Skeletal muscle tissue (tissue), 4 donors: ENCODE data around the gene CCT7. TPM values are rescaled to one million over a fixed set of nuclear protein-coding genes. Genes with fewer than 3 reads are reported as not detected.

Source experiments
- H3K27ac ChIP-seq: one replicate; pipeline ENCODE4 v1.7.0; 2013; ENCODE audit warnings: mild to moderate bottlenecking, low read depth, low read length, inconsistent platforms
- H3K27me3 ChIP-seq, 3 donors: one replicate each; pipeline ENCODE4 v1.7.0; 2013; ENCODE audit warnings: low read length in 3 of 3; ENCODE audit not compliant: control insufficient read depth in 3 of 3, insufficient read depth in 3 of 3
- H3K36me3 ChIP-seq, 3 donors: one replicate each; pipeline ENCODE4 v1.7.0; 2013; ENCODE audit warnings: low read length in 3 of 3; ENCODE audit not compliant: control insufficient read depth in 3 of 3, insufficient read depth in 3 of 3
- H3K4me1 ChIP-seq, 3 donors: one replicate each; pipeline ENCODE4 v1.7.0; 2013; ENCODE audit warnings: low read length in 3 of 3, mild to moderate bottlenecking in 3 of 3; ENCODE audit not compliant: control insufficient read depth in 3 of 3, insufficient read depth in 3 of 3
- H3K4me3 ChIP-seq, 3 donors: one replicate each; pipeline ENCODE4 v1.7.0; 2013; ENCODE audit warnings: low read length in 3 of 3
- H3K9ac ChIP-seq, 3 donors: one replicate each; pipeline ENCODE4 v1.7.0; 2013; ENCODE audit warnings: low read length in 3 of 3, mild to moderate bottlenecking in 3 of 3, moderate library complexity in 2 of 3, low read depth in 1 of 3
- H3K9me3 ChIP-seq, 3 donors: one replicate each; pipeline ENCODE4 v1.7.0; 2013; ENCODE audit warnings: low read length in 3 of 3; ENCODE audit not compliant: control insufficient read depth in 3 of 3
- total RNA-seq: library from RNA; depleted of rRNA; stranded (reverse); fragments of >200 nt; gene quantifications from one replicate; pipeline ENCODE4 v1.2.3, GENCODE V29; 2014
- donor health status: Osteomylitis.

Gene CCT7
- total RNA-seq, 1 donor from 2014 or later = 205 TPM

DNA sequence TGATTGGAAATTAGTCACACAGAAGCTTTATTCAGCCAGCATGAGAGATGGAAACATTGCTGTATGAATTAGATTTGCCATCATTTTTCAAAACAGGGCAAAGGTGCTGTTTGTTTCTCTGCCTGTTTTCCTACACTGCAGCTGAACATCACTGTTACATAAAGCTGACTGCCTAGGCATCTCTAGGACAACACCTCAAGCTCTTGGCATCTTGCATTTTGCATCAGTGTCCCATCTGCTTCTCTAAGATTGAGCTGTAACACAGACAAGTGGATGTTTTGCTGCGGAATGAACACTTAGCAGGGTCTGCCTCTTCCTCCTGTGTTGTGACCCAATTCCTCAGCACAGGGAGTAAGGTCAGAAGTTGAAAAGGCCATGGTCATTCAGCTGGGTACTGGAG, 4.9 kb downstream of the CCT7 start:
- H3K9ac ChIP-seq = peak overlapping the region in 1 of 3 donors; percentile 44
- no peak overlapping the region for H3K27ac ChIP-seq
- no peak overlapping the region for H3K4me3 ChIP-seq
- no peaks in the 10 kb centered on the region for H3K27me3 ChIP-seq
- H3K36me3 ChIP-seq = peaks cover 10 to 36% (median 22%) of the 10 kb centered on the region in 3 donors
- peaks cover 28 to 47% (median 35%) of the 10 kb centered on the region in 3 donors for H3K4me1 ChIP-seq
- no peaks in the 10 kb centered on the region for H3K9me3 ChIP-seq

DNA sequence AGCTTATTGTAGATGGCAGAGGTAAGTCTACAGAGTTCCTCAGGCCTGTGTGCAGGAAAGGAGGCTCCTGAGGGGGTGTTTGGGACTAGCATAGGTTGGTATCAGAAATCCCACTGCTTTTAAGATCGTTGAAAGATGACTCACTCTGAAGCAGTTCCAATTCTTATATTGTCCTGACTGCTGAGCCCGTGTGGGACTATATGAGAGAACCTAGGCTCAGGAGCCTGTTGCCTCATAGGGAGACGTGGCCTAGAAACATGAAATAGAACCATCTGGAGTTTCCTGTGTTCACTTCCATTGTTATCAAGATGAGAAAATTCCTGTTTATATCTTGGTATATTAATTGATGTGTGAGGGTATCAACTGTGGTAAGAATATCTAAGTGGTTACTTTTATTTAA, 5.7 kb downstream of the CCT7 start:
- H3K27ac ChIP-seq = no peak overlapping the region
- H3K4me1 ChIP-seq = peaks cover 27 to 40% (median 33%) of the 10 kb centered on the region in 3 donors
- no peaks in the 10 kb centered on the region for H3K9me3 ChIP-seq
- H3K4me3 ChIP-seq = no peak overlapping the region
- peaks cover 18 to 44% (median 30%) of the 10 kb centered on the region in 3 donors for H3K36me3 ChIP-seq
- H3K9ac ChIP-seq = no peak overlapping the region
- no peaks in the 10 kb centered on the region for H3K27me3 ChIP-seq

DNA sequence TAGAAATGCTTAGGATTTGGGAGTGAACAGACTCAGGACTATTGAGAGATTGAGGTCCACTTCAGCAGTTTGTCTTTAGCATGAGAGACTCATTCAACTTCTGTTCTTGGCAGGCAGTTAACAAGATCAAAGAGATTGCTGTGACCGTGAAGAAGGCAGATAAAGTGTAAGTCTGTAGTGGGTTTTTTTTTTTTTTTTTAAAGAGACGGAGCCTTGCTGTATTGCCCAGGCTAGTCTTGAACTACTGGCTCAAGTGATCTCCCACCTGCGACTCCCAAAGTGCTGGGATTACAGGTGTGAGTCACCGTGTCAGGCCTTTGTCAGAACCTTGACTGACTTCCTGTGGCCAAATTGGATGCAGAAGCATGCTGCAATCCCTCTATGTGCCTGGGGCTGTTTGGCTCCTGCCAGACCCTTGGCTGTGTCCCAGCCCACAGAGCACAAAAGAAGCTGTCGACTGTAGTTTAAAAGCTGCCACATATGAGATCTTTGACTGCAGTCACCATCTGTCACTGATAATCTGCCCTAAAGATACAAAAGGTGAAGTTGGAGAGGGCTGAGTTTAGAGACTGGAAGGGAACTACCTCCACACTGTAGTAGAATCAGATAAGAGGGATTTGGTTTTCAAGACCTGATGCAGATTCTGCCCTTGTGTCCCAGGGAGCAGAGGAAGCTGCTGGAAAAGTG, 9.9 kb downstream of the CCT7 start:
- Histone ChIP-seq H3K4me3 (no peak overlapping the region), H3K9me3 (no peaks in the 10 kb centered on the region), H3K27ac (no peak overlapping the region), H3K4me1 (peaks cover 3 to 8% (median 3%) of the 10 kb centered on the region in 3 donors), H3K36me3 (peaks cover 56 to 81% (median 66%) of the 10 kb centered on the region in 3 donors), H3K27me3 (no peaks in the 10 kb centered on the region), H3K9ac (no peak overlapping the region)

DNA sequence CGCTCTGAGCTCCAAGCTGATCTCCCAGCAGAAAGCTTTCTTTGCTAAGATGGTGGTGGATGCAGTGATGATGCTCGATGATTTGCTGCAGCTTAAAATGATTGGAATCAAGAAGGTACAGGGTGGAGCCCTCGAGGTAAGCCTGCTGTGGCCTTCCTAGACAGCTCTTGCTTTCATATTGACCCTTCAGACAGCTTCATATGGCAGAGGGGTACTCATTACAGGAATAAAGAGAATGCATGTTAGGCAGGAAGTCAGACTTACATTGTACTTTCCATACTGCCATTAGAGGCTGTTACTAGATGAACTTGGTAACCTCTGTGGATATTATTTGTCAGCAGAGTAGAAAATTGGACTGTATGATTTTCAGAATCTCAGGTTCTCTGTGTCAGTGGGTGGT, 10.5 kb downstream of the CCT7 start:
- H3K27ac ChIP-seq = no peak overlapping the region
- H3K4me1 ChIP-seq = peaks cover 0 to 4% (median 0%) of the 10 kb centered on the region in 3 donors
- peaks cover 58 to 81% (median 71%) of the 10 kb centered on the region in 3 donors for H3K36me3 ChIP-seq
- H3K9me3 ChIP-seq = no peaks in the 10 kb centered on the region
- no peaks in the 10 kb centered on the region for H3K27me3 ChIP-seq
- no peak overlapping the region for H3K4me3 ChIP-seq
- H3K9ac ChIP-seq = no peak overlapping the region

DNA sequence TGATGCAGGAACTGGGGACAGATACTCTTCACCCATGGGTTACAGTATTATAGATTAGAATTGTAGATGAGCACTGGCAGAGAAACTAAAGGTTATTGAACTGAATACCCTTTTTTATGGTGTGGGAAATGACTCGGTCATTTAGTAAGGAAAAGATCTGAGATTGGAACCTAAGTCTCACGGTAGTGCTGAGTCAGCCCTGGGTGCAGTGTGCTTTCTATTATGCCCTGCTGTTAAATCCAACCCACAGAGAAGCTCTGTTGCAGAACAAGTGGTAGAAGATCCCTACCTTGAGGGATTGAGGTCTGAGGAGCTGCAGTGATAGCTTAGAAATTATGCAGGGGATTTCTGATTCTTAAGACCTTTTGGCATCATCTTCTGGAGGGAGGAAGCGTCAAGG, 12.7 kb downstream of the CCT7 start:
- H3K4me1 ChIP-seq = peaks cover 0 to 12% (median 2%) of the 10 kb centered on the region in 3 donors
- no peak overlapping the region for H3K27ac ChIP-seq
- H3K9ac ChIP-seq = no peak overlapping the region
- peaks cover 75 to 91% (median 88%) of the 10 kb centered on the region in 3 donors for H3K36me3 ChIP-seq
- H3K27me3 ChIP-seq = no peaks in the 10 kb centered on the region
- H3K4me3 ChIP-seq = no peak overlapping the region
- no peaks in the 10 kb centered on the region for H3K9me3 ChIP-seq

DNA sequence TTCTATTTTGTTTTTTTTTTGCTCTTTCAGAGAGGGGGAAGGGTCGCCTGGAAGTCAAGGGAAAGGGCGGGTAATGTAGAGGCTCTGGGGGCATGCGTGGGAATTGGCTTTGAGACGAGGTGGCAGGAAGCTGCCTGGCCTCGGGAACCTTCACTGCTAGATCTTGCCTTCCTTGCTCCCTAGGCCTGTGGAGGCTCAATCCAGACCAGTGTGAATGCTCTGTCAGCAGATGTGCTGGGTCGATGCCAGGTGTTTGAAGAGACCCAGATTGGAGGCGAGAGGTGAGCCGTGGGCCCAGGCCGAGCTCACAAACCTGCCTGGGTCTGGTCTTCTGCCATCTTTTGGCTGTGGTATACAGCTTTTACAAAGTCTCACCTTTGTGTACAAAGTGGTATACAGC, 15.5 kb downstream of the CCT7 start:
- Histone ChIP-seq H3K9me3 (no peaks in the 10 kb centered on the region), H3K4me1 (peaks cover 0 to 12% (median 2%) of the 10 kb centered on the region in 3 donors), H3K27ac (no peak overlapping the region), H3K9ac (no peak overlapping the region), H3K36me3 (peaks cover 81 to 93% (median 92%) of the 10 kb centered on the region in 3 donors), H3K4me3 (no peak overlapping the region), H3K27me3 (no peaks in the 10 kb centered on the region)

DNA sequence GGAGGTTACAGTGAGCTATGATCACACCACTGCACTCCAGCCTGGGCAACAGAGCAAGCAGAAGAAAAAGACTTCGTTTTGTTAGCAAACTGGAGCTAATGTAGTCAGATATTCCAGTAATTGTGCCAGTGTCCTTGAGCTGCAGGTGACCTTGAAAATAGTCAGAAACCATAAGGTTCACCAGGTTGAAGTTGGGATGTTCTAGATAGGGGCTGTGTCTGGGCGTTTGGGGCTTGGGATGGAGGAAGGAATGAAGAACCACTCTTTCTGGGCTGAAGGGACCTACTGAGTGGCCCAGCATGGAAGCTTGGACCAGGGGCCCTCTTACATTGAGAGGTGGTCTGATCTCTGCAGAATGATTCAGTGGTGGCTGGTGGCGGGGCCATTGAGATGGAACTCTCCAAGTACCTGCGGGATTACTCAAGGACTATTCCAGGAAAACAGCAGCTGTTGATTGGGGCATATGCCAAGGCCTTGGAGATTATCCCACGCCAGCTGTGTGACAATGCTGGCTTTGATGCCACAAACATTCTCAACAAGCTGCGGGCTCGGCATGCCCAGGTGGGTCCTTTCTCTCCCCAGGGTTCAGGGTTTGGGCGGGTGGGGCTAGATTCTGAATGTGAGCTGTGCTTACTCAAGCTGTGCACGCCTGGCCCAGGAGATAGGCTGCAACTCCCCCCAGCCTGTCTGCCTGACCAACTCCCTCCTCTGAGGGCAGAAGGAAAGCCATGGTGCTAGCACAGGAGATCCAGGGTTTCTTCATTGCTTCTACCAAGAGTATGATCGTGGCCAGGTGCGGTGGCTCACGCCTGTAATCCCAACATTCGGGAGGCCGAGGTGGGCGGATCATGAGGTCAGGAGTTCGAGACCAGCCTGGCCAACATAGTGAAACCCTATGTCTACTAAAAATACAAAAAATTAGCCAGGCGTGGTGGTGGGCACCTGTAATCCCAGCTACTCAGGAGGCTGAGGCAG, 17.1 kb downstream of the CCT7 start:
- Histone ChIP-seq H3K36me3 (peaks cover 71 to 83% (median 81%) of the 10 kb centered on the region in 3 donors), H3K27ac (no peak overlapping the region), H3K9me3 (no peaks in the 10 kb centered on the region), H3K9ac (no peak overlapping the region), H3K4me1 (peaks cover 0 to 12% (median 2%) of the 10 kb centered on the region in 3 donors), H3K27me3 (no peaks in the 10 kb centered on the region), H3K4me3 (no peak overlapping the region)

DNA sequence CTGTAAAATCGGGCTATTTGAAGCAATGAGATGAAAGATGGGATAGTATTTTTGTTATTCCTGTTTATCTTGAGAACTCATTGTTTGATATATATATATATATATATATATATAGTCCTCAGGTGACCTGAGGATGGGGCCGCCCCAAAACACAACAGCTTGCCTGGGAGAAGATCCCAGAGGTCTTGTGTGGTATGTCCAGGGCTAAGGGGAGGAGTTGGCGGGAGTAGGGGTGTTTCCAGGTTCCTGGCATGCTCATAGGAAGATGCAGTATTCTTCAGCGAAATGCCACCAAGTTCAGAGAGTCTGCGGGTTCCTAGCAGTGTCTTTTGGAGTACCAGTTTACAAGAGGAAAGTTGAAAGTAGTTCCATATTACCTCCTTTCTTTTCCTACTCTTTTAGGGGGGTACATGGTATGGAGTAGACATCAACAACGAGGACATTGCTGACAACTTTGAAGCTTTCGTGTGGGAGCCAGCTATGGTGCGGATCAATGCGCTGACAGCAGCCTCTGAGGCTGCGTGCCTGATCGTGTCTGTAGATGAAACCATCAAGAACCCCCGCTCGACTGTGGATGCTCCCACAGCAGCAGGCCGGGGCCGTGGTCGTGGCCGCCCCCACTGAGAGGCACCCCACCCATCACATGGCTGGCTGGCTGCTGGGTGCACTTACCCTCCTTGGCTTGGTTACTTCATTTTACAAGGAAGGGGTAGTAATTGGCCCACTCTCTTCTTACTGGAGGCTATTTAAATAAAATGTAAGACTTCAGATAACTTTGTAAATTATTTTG, 18.3 kb downstream of the CCT7 start:
- H3K4me1 ChIP-seq = peaks cover 0 to 12% (median 2%) of the 10 kb centered on the region in 3 donors
- no peak overlapping the region for H3K9ac ChIP-seq
- no peaks in the 10 kb centered on the region for H3K27me3 ChIP-seq
- H3K4me3 ChIP-seq = no peak overlapping the region
- peaks cover 59 to 70% (median 69%) of the 10 kb centered on the region in 3 donors for H3K36me3 ChIP-seq
- no peak overlapping the region for H3K27ac ChIP-seq
- H3K9me3 ChIP-seq = no peaks in the 10 kb centered on the region

DNA sequence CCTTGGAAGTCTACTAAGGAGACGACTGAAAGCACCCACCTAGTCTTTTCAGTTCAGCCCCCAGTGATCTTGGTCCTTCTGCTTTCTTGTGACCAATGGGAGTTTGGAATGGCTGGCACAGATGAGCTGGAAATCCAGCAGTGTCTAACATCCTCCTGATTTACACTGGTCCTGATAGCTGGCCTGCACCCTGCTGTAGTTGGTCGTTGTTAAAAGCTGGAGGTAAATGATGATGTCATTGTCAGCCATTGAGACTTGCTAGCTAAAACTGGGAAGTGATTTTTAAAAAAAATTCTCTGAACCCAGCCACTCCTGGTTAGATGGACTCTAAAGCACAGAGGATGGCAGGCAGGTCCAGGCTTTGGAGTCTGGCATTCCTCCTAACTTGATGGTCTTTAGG, 19.3 kb downstream of the CCT7 start:
- Histone ChIP-seq H3K4me1 (peaks cover 0 to 12% (median 2%) of the 10 kb centered on the region in 3 donors), H3K27ac (no peak overlapping the region), H3K9me3 (no peaks in the 10 kb centered on the region), H3K36me3 (peaks cover 52 to 62% (median 61%) of the 10 kb centered on the region in 3 donors), H3K27me3 (no peaks in the 10 kb centered on the region), H3K9ac (no peak overlapping the region), H3K4me3 (no peak overlapping the region)
